ENCODE measurements around the gene EMC9.

- TF ChIP-seq CTCF (conservative IDR thresholded peaks at IDR 0.05) (no peak), EZH2 (IDR thresholded peaks at IDR 0.05; ENCODE audit: low read depth) (no peak)
Measured at GRCh38 chr14:24123424-24124417, 17.7 kb downstream of the EMC9 start.

All from PC-9 (cell line).